CD4-positive, alpha-beta T cell treated with Interleukin-6 at 100 ng/mL for 8 hours (primary cell): Measurements from ENCODE around the gene KTN1.

ENCODE experiments used
- DNase-seq: peaks from one replicate; pipeline ENCODE4 v3.0.0-alpha.2; 2020; ENCODE audit warnings: mixed read lengths, low spot score

The KTN1 gene

GRCh38 chr14:55577229-55577628 is 2.8 kb upstream of the KTN1 start:
- DNase-seq: no peak

DNA sequence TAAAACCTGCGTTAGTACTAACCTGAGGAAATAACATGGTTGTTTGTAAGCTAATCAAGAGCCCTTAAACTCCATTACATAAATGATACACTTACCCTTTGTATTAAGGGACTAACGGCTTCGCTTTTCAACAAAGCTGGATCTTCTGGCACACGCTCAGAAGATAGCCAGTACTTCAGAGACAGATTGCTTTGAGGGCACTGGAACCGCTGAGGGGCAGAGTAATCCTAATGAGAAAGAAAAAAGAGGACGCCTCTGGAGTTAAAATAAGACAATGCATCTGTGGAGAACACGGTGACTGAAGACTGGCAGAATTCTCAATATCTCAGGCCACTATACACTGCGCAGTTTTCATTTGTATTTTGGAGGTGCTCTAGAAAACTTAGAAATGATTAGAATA is 1.5 kb upstream of the KTN1 start:
- no peak for DNase-seq

DNA sequence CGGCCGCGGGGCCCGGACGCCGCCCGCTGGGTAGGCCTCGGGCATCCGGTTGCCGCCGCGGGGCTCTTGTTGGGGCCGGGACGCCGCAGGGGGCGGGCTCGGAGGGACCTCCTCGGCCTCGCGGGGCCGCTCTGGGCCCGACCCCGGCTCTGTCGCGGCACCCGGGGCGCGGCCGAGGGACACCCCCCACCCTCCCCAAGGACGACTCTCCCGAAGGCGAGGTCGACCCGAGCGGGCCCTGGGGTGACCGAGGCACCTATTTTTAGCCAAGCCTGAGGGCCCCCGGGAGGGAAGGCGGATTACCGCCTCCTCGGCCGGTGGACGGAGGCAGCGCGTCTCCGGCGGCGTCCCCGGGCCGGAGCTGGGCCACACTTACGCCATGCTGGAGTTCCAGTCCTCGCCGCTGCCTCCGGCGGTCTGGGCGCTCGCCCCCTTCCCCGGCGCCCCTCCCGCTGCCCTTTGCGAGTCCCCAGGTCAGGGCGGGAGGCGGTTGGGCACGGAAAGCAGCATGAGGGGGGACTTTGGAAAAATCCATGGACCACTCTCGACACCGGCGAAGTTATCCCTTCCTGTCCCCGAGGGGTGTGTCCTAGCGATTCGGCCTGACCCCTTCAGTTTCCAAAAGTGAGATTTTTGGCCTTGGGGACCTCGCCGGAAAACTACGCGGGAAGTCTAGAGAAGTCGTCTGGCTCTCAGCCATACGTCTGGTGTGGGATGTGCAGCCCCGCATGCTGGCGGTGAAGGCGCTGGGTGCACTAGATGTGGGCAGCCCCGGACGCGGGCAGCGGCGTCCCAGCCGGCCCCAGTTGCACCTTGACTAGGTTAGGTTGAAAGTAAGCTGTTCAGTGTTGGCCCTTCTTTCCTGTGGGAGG is 699 bp downstream of the KTN1 start:
- DNase-seq: peak; percentile 29

DNA sequence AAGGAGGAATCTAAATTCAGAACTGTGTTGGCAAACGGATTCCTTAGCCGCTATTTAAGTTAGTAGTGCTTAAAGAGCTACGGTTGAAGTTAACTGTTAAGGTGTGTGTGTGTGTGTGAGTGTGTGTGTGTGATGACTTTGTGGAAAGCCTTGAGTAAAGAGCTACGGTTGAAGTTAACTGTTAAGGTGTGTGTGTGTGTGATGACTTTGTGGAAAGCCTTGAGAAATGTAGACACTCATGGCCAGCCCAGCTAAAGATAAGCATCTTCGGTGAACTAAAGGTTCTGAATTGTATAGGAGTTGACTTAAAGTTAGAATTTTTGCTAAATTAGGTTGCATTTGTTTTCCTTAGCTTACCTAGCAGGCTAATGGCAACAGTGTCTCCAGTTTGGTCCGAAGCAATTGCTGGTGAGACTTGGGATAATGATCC is 1.4 kb downstream of the KTN1 start:
- peak; percentile 6 for DNase-seq

GRCh38 chr14:55582746-55583145 is 2.7 kb downstream of the KTN1 start:
- DNase-seq: no peak

GRCh38 chr14:55583942-55584468 is 4.0 kb downstream of the KTN1 start:
- no peak for DNase-seq

GRCh38 chr14:55585854-55586253 is 5.8 kb downstream of the KTN1 start:
- no peak for DNase-seq

DNA sequence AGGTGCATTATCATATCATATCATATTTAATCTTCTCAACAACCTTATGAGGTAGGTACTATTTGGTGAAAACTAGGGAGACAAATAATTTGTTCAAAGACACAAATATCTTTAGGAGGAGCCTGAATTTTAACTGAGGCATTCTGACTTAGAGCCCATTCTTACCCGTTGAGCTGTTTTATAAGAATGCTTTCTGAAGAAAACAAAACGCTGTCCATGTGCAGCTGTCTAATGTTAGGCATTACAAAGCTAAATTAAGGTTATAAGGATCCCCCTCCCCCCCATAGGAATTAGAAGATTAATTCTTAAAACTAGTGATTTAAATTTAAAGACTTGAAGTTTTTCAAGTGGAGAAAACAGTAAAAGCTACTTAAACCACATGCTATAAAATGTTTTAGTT is 6.4 kb downstream of the KTN1 start:
- no peak for DNase-seq

- no peak for DNase-seq
Observed at GRCh38 chr14:55587847-55588246, 7.8 kb downstream of the KTN1 start.

- no peak for DNase-seq
Observed at GRCh38 chr14:55588259-55588699, 8.3 kb downstream of the KTN1 start.

- DNase-seq: no peak
Observed at GRCh38 chr14:55589171-55589570, 9.2 kb downstream of the KTN1 start.

- DNase-seq: no peak
Observed at GRCh38 chr14:55592436-55592835, 12.4 kb downstream of the KTN1 start.

DNA sequence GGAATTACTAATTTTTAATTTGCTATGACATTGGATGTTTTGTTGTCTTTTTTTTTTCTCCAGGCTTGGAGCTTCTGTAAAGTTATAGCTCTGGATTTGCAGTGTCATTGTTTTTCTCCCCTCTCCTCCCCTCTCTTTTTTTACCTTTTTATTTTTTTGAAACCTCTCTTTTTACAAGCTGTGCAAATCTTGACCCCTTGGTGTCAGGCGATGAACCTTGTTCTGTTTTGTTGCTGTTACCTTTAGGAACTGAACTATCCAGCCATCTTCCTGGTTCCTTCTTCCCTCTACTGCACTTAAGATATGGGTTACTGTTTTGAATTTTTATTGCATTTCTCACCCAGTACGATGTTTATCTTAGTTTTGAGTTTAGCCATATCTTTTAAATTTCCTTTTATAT is 13.7 kb downstream of the KTN1 start:
- no peak for DNase-seq

- DNase-seq: no peak
Observed at GRCh38 chr14:55599250-55599879, 19.4 kb downstream of the KTN1 start.

- DNase-seq: no peak
Observed at GRCh38 chr14:55600784-55601561, 21.0 kb downstream of the KTN1 start.

GRCh38 chr14:55603401-55603953 is 23.5 kb downstream of the KTN1 start:
- no peak for DNase-seq

GRCh38 chr14:55604488-55604887 is 24.5 kb downstream of the KTN1 start:
- DNase-seq: no peak

DNA sequence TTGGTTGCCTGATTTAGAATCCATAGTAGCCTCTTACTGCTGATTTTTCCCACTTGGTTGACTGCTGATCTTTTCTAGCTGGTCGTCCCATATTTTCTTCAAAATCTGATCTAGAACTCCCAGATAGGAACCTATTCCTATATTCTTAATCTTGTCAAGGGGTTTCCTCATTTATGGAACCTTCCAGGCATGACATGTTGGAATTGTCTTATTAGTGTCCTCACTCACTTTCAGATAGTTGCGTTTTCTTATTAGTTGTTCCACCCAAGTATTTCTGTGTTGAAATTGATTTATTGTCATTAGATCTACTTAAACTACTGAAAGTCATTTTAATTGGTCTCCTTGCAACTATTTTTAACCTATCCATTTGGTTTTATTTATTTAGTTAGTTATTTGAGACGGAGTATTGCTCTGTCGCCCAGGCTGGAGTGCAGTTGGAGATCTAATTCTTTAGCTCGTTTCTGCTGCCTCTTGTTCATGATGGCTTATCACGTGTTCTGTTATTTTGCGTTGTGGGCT is 25.0 kb downstream of the KTN1 start:
- DNase-seq: no peak

- no peak for DNase-seq
Observed at GRCh38 chr14:55605793-55606192, 25.8 kb downstream of the KTN1 start.

DNA sequence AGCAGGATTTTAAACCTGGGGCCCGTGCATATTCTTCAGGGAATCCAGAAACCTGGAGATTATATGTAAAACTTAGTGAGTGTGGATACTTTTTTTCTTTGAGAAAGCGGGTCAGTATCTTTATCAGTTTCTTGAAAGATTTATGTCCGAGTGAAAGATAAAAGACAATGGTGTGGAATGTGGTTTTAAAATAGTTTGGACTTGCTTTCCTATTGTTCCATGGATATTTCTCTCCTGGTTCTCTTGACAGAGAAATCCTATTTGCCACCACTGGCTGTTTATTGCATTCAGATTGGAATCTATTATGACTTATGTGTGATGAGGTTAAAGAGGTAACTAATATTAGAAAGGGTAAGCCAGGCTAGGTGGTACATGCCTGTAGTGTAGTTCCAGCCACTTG is 27.4 kb downstream of the KTN1 start:
- DNase-seq: no peak

- DNase-seq: no peak
Observed at GRCh38 chr14:55609681-55610080, 29.7 kb downstream of the KTN1 start.
